ENCODE measurements around the gene OPTC. TPM values are rescaled to one million over a fixed set of nuclear protein-coding genes. Genes with fewer than 3 reads are reported as not detected.
A peak's percentile ranks its signal among the peaks of the same experiment; 100 is the strongest.
"Not testable (repeated sequence)": the region's sequence is repeated elsewhere in the genome, so short reads cannot be mapped to it uniquely, and the experiment has no call there.

OPTC gene, protein sequence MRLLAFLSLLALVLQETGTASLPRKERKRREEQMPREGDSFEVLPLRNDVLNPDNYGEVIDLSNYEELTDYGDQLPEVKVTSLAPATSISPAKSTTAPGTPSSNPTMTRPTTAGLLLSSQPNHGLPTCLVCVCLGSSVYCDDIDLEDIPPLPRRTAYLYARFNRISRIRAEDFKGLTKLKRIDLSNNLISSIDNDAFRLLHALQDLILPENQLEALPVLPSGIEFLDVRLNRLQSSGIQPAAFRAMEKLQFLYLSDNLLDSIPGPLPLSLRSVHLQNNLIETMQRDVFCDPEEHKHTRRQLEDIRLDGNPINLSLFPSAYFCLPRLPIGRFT
- total RNA-seq (2014; rRNA removed; shearing (Covaris generic)): not detected in 2 replicates

DNA sequence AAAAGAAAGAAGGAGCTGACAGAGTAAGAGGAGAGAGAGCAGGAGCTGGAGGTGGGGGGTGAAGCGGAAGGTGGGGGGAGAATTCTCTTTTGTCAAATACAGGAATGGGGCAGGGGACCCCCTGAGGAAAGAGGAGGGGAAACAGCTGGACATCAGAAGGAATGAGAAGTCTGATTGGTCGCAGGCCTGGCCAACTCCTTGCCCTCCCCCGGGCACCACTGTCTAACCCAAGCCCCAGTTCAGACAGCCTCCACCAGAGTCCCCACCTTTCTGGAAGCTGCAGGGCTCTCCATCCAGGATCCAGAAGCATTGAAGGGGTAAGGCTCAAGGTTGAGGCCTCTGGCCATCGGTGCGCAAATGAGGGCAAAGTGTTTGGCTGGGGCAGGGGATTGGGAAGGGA is at the start of gene OPTC:
OPTC (plus strand) TSS at position 253 of the 400 bp plus-strand sequence. CDS start 1,853 bp downstream, outside the sequence.
- H3K27me3 ChIP-seq: peaks cover 18% of the 10 kb centered on the region
- H3K36me3 ChIP-seq: no peaks in the 10 kb centered on the region
- H3K9me3 ChIP-seq (replicated peaks): no peaks in the 10 kb centered on the region
- H3K4me1 ChIP-seq: no peaks in the 10 kb centered on the region
- no peak for DNase-seq
- H3K4me3 ChIP-seq: no peak within 1 kb of the TSS
- H3K27ac ChIP-seq: no peak within 1 kb of the TSS

DNA sequence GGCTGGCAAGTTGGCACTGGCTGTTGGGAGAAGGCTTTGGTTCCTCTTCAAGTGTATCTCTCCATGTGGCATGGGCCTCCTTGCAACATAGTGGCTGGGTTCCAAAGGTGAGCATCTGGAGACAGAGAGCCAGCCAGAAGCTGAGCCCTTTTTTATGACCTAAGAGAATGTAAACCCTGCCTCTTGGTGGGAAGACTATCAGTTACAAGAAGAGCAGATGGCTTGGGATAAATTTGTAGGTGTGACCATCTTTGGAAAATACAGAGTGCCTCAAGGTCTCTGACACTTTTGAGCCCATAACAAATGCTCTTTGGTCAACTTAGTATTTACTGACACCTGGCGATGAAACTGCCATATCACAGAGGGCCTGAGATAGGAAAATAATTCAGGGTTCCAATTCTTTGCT is 49.8 kb upstream of the OPTC start:
- no peak for DNase-seq

GRCh38 chr1:203447151-203447550 is 46.8 kb upstream of the OPTC start:
- no peak for DNase-seq
- peaks cover 23% of the 10 kb centered on the region; the same call in 1 of the 2 replicates for H3K27me3 ChIP-seq

More for the DNA sequence above, 49.8 kb upstream of the OPTC start:
- Histone ChIP-seq H3K9me3 (replicated peaks) (no peaks in the 10 kb centered on the region), H3K27me3 (peaks cover 16% of the 10 kb centered on the region; the same call in 1 of the 2 replicates), H3K4me3 (no peak overlapping the region), H3K4me1 (no peaks in the 10 kb centered on the region), H3K36me3 (no peaks in the 10 kb centered on the region), H3K27ac (no peak overlapping the region)

DNA sequence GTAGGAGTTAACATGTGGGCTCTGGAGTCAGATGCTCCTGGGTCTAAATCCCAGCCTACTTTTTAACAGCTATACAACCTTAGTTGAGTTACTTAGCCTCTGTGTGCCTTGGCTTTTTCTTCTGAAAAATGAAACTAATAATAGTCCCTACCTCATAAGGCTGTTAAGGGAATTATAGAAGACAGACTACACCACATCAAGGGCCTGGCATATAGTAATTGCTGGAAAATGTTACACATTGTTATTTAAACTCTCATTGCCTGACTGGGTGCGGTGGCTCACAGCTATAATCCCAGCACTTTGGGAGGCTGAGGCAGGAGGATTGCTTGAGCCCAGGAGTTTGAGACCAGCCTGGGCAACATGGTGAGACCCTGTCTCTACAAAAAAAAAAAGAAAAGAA is 46.4 kb upstream of the OPTC start:
- not testable (repeated sequence) for DNase-seq; H3K9me3 ChIP-seq (replicated peaks); H3K27ac ChIP-seq; H3K4me1 ChIP-seq; H3K4me3 ChIP-seq; H3K36me3 ChIP-seq
- H3K27me3 ChIP-seq: peaks cover 20% of the 10 kb centered on the region; the same call in 1 of the 2 replicates

More at GRCh38 chr1:203447151-203447550, 46.8 kb upstream of the OPTC start:
- Histone ChIP-seq H3K36me3 (no peaks in the 10 kb centered on the region), H3K9me3 (replicated peaks) (no peaks in the 10 kb centered on the region), H3K4me1 (no peaks in the 10 kb centered on the region), H3K4me3 (no peak overlapping the region), H3K27ac (no peak overlapping the region)

GRCh38 chr1:203448521-203449061 is 45.4 kb upstream of the OPTC start:
- Histone ChIP-seq H3K9me3 (replicated peaks) (no peaks in the 10 kb centered on the region), H3K36me3 (no peaks in the 10 kb centered on the region), H3K4me3 (no peak overlapping the region), H3K4me1 (no peaks in the 10 kb centered on the region), H3K27ac (no peak overlapping the region), H3K27me3 (peaks cover 20% of the 10 kb centered on the region; the same call in 1 of the 2 replicates)
- no peak for DNase-seq

DNA sequence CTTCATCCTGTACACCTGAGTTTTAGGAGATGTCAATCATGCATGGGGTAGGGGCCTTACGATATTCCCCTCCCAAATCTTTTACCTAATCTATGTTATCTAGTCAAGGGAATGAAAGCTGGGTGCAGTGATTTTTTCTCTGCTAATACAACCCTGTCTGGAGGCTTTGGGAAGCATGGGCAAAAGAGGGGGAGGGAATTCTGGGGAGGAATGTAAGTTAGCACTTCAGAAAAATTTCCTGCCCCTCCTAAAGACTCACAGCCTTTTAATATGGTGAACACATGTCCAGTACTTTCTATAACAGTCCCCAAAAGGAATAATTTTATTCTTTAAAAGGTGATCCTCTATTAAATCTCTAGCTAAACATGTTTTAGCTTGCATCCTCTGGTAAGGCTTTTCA is 44.0 kb upstream of the OPTC start:
- Histone ChIP-seq H3K27me3 (peaks cover 20% of the 10 kb centered on the region; the same call in 1 of the 2 replicates), H3K9me3 (replicated peaks) (no peaks in the 10 kb centered on the region)

DNA sequence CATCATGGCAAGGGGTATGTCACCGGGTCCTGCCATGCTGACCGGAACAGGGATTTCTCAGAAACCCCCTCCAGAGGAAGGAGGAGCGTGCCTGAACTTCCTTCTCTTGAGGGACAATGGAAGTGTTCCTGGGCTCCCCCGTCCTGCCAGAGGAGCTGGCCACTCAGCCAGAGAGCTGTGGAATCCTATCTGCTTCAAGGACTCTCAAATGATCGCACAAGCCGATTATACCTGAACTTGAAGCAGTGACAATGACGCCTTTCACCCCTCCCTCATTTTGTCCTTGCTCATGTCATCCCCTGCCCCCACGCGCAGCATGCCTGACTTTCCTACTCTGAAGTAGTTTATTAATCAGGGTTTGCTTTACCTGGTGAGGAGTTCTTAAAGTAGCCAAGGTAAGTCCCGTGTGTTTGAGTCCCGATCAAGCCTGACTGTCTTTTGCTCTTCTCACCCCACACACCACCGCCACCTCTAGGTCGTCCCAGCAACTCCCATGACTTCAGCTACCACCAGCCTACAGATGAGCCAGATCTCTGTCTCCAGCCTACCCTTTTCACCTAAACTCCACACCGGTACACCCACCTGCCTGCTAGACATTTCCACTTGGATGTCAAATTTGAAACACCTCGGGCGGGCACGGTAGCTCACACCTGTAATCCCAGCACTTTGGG is 43.3 kb upstream of the OPTC start:
- peaks cover 20% of the 10 kb centered on the region; the same call in 1 of the 2 replicates for H3K27me3 ChIP-seq
- H3K4me1 ChIP-seq: peaks cover 4% of the 10 kb centered on the region; the same call in 1 of the 2 replicates
- H3K27ac ChIP-seq: no peak overlapping the region
- H3K4me3 ChIP-seq: no peak overlapping the region
- no peak for DNase-seq
- no peaks in the 10 kb centered on the region for H3K9me3 ChIP-seq (replicated peaks)
- no peaks in the 10 kb centered on the region for H3K36me3 ChIP-seq

More for the DNA sequence above, 44.0 kb upstream of the OPTC start:
- Histone ChIP-seq H3K36me3 (no peaks in the 10 kb centered on the region), H3K4me3 (no peak overlapping the region), H3K27ac (no peak overlapping the region), H3K4me1 (peaks cover 1% of the 10 kb centered on the region; the same call in 1 of the 2 replicates)
- DNase-seq: no peak

DNA sequence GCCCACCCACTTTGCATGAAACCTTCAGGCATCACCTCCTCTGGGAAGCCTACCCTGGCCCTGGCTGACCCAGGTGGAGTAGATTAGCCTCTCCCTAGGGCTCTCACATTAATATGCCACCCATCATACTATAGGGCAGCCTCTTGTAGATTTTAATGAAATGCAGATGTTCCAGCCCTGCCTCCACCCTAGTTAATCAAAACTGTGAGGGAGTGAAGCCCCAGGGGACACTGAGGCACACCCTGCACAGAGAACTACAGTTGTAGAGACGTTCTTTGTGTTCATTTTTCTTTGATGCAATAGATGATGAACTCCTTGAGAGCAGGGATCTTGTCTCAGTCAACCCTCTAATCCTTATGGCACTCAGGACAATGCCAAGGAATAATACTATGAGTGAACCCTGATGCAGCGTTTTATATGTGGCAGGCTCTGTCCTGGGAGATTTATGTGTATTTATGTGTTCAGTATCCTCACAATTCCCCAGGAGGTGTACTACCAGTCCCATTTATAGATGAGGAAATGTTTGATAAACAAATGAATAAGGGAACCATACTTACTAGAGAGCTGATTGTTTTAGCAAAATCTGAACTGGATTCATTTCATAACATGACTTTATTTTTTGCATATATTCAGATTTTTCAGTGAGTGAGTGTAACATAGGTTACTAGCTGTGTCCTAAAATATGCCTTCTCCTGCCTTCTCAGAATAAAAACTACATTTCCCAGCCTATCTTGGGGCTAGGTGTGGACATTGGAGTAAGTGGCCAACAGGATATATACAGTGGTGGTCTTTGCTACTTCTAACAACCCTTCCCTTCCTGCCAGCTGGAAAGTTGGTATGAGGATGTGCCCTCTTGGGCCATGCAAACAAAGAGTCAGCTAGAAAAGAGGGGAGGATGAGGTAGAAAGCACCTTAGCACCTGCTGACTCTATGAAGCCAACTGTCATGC is 41.8 kb upstream of the OPTC start:
- Histone ChIP-seq H3K4me1 (peaks cover 4% of the 10 kb centered on the region; the same call in 1 of the 2 replicates), H3K9me3 (replicated peaks) (no peaks in the 10 kb centered on the region), H3K36me3 (no peaks in the 10 kb centered on the region), H3K4me3 (no peak overlapping the region), H3K27ac (no peak overlapping the region), H3K27me3 (peaks cover 15% of the 10 kb centered on the region; the same call in 1 of the 2 replicates)
- DNase-seq: no peak

GRCh38 chr1:203453016-203453415 is 40.9 kb upstream of the OPTC start:
- Histone ChIP-seq H3K9me3 (replicated peaks) (no peaks in the 10 kb centered on the region), H3K27me3 (peaks cover 13% of the 10 kb centered on the region; the same call in 1 of the 2 replicates), H3K4me1 (peaks cover 4% of the 10 kb centered on the region; the same call in 1 of the 2 replicates), H3K27ac (no peak overlapping the region), H3K4me3 (no peak overlapping the region), H3K36me3 (no peaks in the 10 kb centered on the region)
- no peak for DNase-seq

DNA sequence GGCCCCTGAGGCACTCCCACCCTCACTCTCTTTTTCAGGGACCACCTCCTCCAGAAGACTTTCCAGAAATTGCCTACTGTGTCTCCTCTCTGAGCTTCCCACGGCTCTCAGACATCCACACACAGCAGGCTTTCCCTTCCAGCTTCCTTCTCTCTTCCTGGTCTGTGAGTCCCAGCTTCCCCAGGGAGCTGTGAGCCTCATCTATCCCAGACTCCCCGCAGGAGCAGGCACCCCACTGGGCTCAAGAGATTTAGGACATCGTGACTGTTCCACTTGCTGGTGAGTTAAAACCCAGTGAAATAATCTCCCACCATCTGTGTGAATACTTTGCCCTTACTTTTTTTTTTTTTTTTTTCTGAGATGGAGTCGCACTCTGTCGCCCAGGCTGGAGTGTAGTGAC is 40.3 kb upstream of the OPTC start:
- Histone ChIP-seq H3K4me1 (peaks cover 4% of the 10 kb centered on the region; the same call in 1 of the 2 replicates), H3K9me3 (replicated peaks) (no peaks in the 10 kb centered on the region), H3K36me3 (no peaks in the 10 kb centered on the region), H3K27ac (no peak overlapping the region), H3K4me3 (no peak overlapping the region), H3K27me3 (peaks cover 10% of the 10 kb centered on the region; the same call in 1 of the 2 replicates)
- no peak for DNase-seq

GRCh38 chr1:203454986-203455471 is 38.9 kb upstream of the OPTC start:
- Histone ChIP-seq H3K4me3 (no peak overlapping the region), H3K27ac (no peak overlapping the region), H3K4me1 (peaks cover 4% of the 10 kb centered on the region; the same call in 1 of the 2 replicates), H3K9me3 (replicated peaks) (no peaks in the 10 kb centered on the region), H3K36me3 (no peaks in the 10 kb centered on the region), H3K27me3 (peaks cover 15% of the 10 kb centered on the region; the same call in 1 of the 2 replicates)
- DNase-seq: peak; percentile 26 to 42

GRCh38 chr1:203455706-203456105 is 38.2 kb upstream of the OPTC start:
- Histone ChIP-seq H3K36me3 (no peaks in the 10 kb centered on the region), H3K27me3 (peaks cover 9% of the 10 kb centered on the region; the same call in 1 of the 2 replicates), H3K4me3 (no peak overlapping the region), H3K9me3 (replicated peaks) (no peaks in the 10 kb centered on the region), H3K27ac (no peak overlapping the region), H3K4me1 (peaks cover 4% of the 10 kb centered on the region; the same call in 1 of the 2 replicates)
- no peak for DNase-seq

- H3K36me3 ChIP-seq: no peaks in the 10 kb centered on the region
- H3K4me1 ChIP-seq: peaks cover 4% of the 10 kb centered on the region; the same call in 1 of the 2 replicates
- DNase-seq: no peak
- H3K4me3 ChIP-seq: no peak overlapping the region
- H3K27me3 ChIP-seq: peaks cover 5% of the 10 kb centered on the region; the same call in 1 of the 2 replicates
- no peak overlapping the region for H3K27ac ChIP-seq
- no peaks in the 10 kb centered on the region for H3K9me3 ChIP-seq (replicated peaks)
Observed at GRCh38 chr1:203456577-203456976, 37.4 kb upstream of the OPTC start.

DNA sequence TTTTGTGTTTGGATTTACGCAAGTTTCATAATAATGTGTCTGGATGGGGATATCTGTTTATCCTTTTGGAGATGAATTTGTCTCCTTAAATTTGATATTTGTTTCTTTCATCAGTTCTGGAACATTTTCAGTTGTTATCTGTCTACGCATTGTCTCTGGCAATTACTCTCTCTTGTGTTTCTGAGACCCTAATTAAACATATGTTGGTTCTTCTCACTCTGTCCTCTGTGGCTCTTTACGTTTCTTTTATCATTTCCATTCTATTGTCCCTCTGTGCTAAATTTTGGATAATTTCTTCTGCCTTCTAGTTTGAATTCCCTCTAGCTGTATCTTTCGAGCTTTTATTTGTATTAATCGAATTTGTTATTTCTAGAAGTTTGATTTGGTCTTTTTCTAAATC is 35.9 kb upstream of the OPTC start:
- H3K4me1 ChIP-seq: peaks cover 4% of the 10 kb centered on the region; the same call in 1 of the 2 replicates
- no peak overlapping the region for H3K4me3 ChIP-seq
- H3K27ac ChIP-seq: no peak overlapping the region
- DNase-seq: no peak
- no peaks in the 10 kb centered on the region for H3K9me3 ChIP-seq (replicated peaks)
- H3K27me3 ChIP-seq: peaks cover 6% of the 10 kb centered on the region; the same call in 1 of the 2 replicates
- H3K36me3 ChIP-seq: no peaks in the 10 kb centered on the region
